Kidney tubule cell (primary cell): ENCODE measurements around the gene AKAP13.

ENCODE experiments used
- DNase-seq: peaks from one replicate; pipeline ENCODE4 v3.0.0-alpha.2; 2018; ENCODE audit warnings: low spot score

AKAP13 gene

GRCh38 chr15:85770096-85771041 is 390.0 kb downstream of the AKAP13 start:
- DNase-seq, result peak; percentile 74

GRCh38 chr15:85771271-85771670 is 390.9 kb downstream of the AKAP13 start:
- DNase-seq, result peak; percentile 47

GRCh38 chr15:85771781-85772445 is 391.5 kb downstream of the AKAP13 start:
- peak; percentile 44 for DNase-seq

- no peak for DNase-seq
Measured at GRCh38 chr15:85772668-85773067, 392.3 kb downstream of the AKAP13 start.

GRCh38 chr15:85773249-85773648 is 392.8 kb downstream of the AKAP13 start:
- DNase-seq, result no peak

GRCh38 chr15:85773970-85774369 is 393.6 kb downstream of the AKAP13 start:
- DNase-seq, result no peak

GRCh38 chr15:85777250-85778106 is 397.1 kb downstream of the AKAP13 start:
- DNase-seq, result no peak

- no peak for DNase-seq
Measured at GRCh38 chr15:85778107-85778776, 397.8 kb downstream of the AKAP13 start.

- DNase-seq, result no peak
Measured at GRCh38 chr15:85779249-85779648, 398.8 kb downstream of the AKAP13 start.

GRCh38 chr15:85780225-85780985 is 400.0 kb downstream of the AKAP13 start:
- DNase-seq, result no peak

- no peak for DNase-seq
Measured at GRCh38 chr15:85781099-85781498, 400.7 kb downstream of the AKAP13 start.

GRCh38 chr15:85782064-85782463 is 401.7 kb downstream of the AKAP13 start:
- DNase-seq, result no peak

GRCh38 chr15:85785887-85786780 is 405.7 kb downstream of the AKAP13 start:
- peak; percentile 92 for DNase-seq

GRCh38 chr15:85786781-85787114 is 406.3 kb downstream of the AKAP13 start:
- no peak for DNase-seq

- DNase-seq, result no peak
Measured at GRCh38 chr15:85788771-85789495, 408.5 kb downstream of the AKAP13 start.

GRCh38 chr15:85789496-85789875 is 409.1 kb downstream of the AKAP13 start:
- DNase-seq, result no peak

- DNase-seq, result no peak
Measured at GRCh38 chr15:85792102-85792731, 411.8 kb downstream of the AKAP13 start.

GRCh38 chr15:85792912-85793590 is 412.6 kb downstream of the AKAP13 start:
- no peak for DNase-seq
